Tibial nerve (tissue), 3 donors: Measurements from ENCODE around the gene GUCY1B1.

Experiments
- POLR2A ChIP-seq, 2 donors: fragments of 450-650 bp; IDR thresholded peaks; one replicate each; pipeline ENCODE4 v1.6.1; 2017; ENCODE audit warnings: antibody characterized with exemption in 2 of 2, mild to moderate bottlenecking in 2 of 2, moderate library complexity in 2 of 2
- TF ChIP-seq, protein P1 (sequence below), 5 experiments: fragments of 200-600 bp in 3 of 5; fragments of 450-650 bp in 2 of 5; sonication (generic) in 3 of 5; IDR thresholded peaks; one replicate each; pipeline ENCODE4 v1.5.1; 2016 to 2019; ENCODE audit warnings: antibody characterized with exemption in 5 of 5, mild to moderate bottlenecking in 3 of 5, moderate library complexity in 2 of 5

DNA sequence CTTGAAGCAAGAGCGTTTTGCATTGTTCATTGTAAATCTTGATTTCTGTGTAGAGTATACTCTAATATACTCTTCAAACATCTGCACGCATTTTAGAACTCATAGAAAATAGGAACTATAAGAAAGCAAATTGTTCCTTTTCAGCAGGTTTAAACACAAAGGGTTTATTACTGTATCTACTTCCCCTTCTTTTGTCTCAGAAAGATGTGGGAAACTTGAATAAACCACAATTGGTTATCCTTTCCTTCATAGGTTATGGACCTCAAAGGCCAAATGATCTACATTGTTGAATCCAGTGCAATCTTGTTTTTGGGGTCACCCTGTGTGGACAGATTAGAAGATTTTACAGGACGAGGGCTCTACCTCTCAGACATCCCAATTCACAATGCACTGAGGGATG lies 46.0 kb upstream of the GUCY1B1 start:
- TF ChIP-seq, protein P1, sequence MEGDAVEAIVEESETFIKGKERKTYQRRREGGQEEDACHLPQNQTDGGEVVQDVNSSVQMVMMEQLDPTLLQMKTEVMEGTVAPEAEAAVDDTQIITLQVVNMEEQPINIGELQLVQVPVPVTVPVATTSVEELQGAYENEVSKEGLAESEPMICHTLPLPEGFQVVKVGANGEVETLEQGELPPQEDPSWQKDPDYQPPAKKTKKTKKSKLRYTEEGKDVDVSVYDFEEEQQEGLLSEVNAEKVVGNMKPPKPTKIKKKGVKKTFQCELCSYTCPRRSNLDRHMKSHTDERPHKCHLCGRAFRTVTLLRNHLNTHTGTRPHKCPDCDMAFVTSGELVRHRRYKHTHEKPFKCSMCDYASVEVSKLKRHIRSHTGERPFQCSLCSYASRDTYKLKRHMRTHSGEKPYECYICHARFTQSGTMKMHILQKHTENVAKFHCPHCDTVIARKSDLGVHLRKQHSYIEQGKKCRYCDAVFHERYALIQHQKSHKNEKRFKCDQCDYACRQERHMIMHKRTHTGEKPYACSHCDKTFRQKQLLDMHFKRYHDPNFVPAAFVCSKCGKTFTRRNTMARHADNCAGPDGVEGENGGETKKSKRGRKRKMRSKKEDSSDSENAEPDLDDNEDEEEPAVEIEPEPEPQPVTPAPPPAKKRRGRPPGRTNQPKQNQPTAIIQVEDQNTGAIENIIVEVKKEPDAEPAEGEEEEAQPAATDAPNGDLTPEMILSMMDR (IDR thresholded peaks at IDR 0.05) = no peak
- no peak for TF ChIP-seq POLR2A (IDR thresholded peaks at IDR 0.05)
